Suprapubic skin (tissue), 4 donors: ENCODE measurements around the gene ESRRB. TPM values are rescaled to one million over a fixed set of nuclear protein-coding genes. Genes with fewer than 3 reads are reported as not detected.

Source experiments
- DNase-seq, 2 donors: peaks; one replicate each; pipeline ENCODE4 v3.0.0-alpha.2; 2019; ENCODE audit warnings: low spot score in 2 of 2
- H3K27ac ChIP-seq: fragments of 200-600 bp; sonication (generic); one replicate; pipeline ENCODE4 v1.5.1; 2019
- H3K27me3 ChIP-seq: fragments of 200-600 bp; sonication (generic); one replicate; pipeline ENCODE4 v1.5.1; 2019
- H3K36me3 ChIP-seq: fragments of 200-600 bp; sonication (generic); one replicate; pipeline ENCODE4 v1.5.1; 2019
- H3K4me1 ChIP-seq: fragments of 200-600 bp; sonication (generic); one replicate; pipeline ENCODE4 v1.5.1; 2019
- H3K4me3 ChIP-seq: fragments of 200-600 bp; sonication (generic); one replicate; pipeline ENCODE4 v1.5.1; 2019; ENCODE audit warnings: mild to moderate bottlenecking
- H3K9me3 ChIP-seq: fragments of 200-600 bp; sonication (generic); one replicate; pipeline ENCODE4 v1.5.1; 2019
- CTCF ChIP-seq, 2 donors: fragments of 200-600 bp in 1 of 2; fragments of 450-650 bp in 1 of 2; sonication (generic) in 1 of 2; IDR thresholded peaks; one replicate each; pipeline ENCODE4 v1.5.1; 2016 to 2019; ENCODE audit warnings: antibody characterized with exemption in 2 of 2, mild to moderate bottlenecking in 1 of 2, moderate library complexity in 1 of 2
- EP300 ChIP-seq: sonication (generic); formaldehyde crosslinking; IDR thresholded peaks from one replicate; pipeline ENCODE4 v1.6.1; 2017; ENCODE audit warnings: antibody characterized with exemption
- POLR2A ChIP-seq, 2 donors: fragments of 450-650 bp; IDR thresholded peaks; one replicate each; pipeline ENCODE4 v1.6.1; 2017; ENCODE audit warnings: antibody characterized with exemption in 2 of 2, mild to moderate bottlenecking in 2 of 2, moderate library complexity in 2 of 2
- POLR2AphosphoS5 ChIP-seq, 3 donors: sonication (generic); formaldehyde crosslinking; IDR thresholded peaks; one replicate each; pipeline ENCODE4 v1.6.1; 2017; ENCODE audit warnings: antibody characterized with exemption in 3 of 3
- WGBS: methylation state at CpG from one replicate; pipeline ENCODE4 v1.1.5; 2018; 5-methylcytosine and 5-hydroxymethylcytosine counted together
- total RNA-seq, 4 donors: library from RNA; depleted of rRNA; stranded (reverse); fragments of >200 nt; gene quantifications; one replicate each; pipeline ENCODE4 v1.1.0, GENCODE V29; 2016

The ESRRB gene
- total RNA-seq, 4 donors from 2014 or later = 0.38 TPM; not detected in 3

- WGBS = 18% methylated on average over 7 of the region's 7 CpGs
- DNase-seq = no peak
- Histone ChIP-seq H3K27me3 (peaks cover 77% of the 10 kb centered on the region), H3K4me1 (peaks cover 21% of the 10 kb centered on the region), H3K36me3 (no peaks in the 10 kb centered on the region), H3K9me3 (no peaks in the 10 kb centered on the region), H3K27ac (no peak overlapping the region), H3K4me3 (no peak overlapping the region)
- TF ChIP-seq EP300 (no peak), CTCF (IDR thresholded peaks at IDR 0.05) (no peak), POLR2A (IDR thresholded peaks at IDR 0.05) (no peak), POLR2AphosphoS5 (IDR thresholded peaks at IDR 0.05) (no peak)
Measured at GRCh38 chr14:76375484-76375883, 453 bp upstream of the ESRRB start.

GRCh38 chr14:76376409-76376877 lies 506 bp downstream of the ESRRB start:
- TF ChIP-seq CTCF (IDR thresholded peaks at IDR 0.05) = no peak
- Histone ChIP-seq H3K4me1 (peaks cover 21% of the 10 kb centered on the region), H3K27me3 (peaks cover 83% of the 10 kb centered on the region), H3K9me3 (no peaks in the 10 kb centered on the region), H3K27ac (no peak overlapping the region), H3K36me3 (no peaks in the 10 kb centered on the region), H3K4me3 (peak overlapping the region; percentile 36)
- WGBS = 2% methylated on average over 16 of the region's 16 CpGs
- DNase-seq = no peak

GRCh38 chr14:76376878-76377734 lies 1.2 kb downstream of the ESRRB start:
- Histone ChIP-seq H3K27me3 (peaks cover 88% of the 10 kb centered on the region), H3K4me1 (peaks cover 21% of the 10 kb centered on the region)

GRCh38 chr14:76377735-76378074 lies 1.8 kb downstream of the ESRRB start:
- H3K36me3 ChIP-seq = no peaks in the 10 kb centered on the region
- 17% methylated on average over 5 of the region's 5 CpGs for WGBS
- DNase-seq = no peak
- H3K27ac ChIP-seq = no peak overlapping the region
- peak overlapping the region; percentile 36 for H3K4me3 ChIP-seq
- peaks cover 94% of the 10 kb centered on the region for H3K27me3 ChIP-seq
- TF ChIP-seq POLR2AphosphoS5 (IDR thresholded peaks at IDR 0.05) (no peak), POLR2A (IDR thresholded peaks at IDR 0.05) (no peak), CTCF (IDR thresholded peaks at IDR 0.05) (no peak), EP300 (no peak)
- H3K9me3 ChIP-seq = no peaks in the 10 kb centered on the region
- H3K4me1 ChIP-seq = peaks cover 21% of the 10 kb centered on the region

More at GRCh38 chr14:76376878-76377734, 1.2 kb downstream of the ESRRB start:
- TF ChIP-seq POLR2AphosphoS5 (IDR thresholded peaks at IDR 0.05) (no peak), CTCF (IDR thresholded peaks at IDR 0.05) (no peak), EP300 (no peak), POLR2A (IDR thresholded peaks at IDR 0.05) (no peak)
- Histone ChIP-seq H3K4me3 (peak overlapping the region; percentile 36), H3K36me3 (no peaks in the 10 kb centered on the region), H3K27ac (no peak overlapping the region), H3K9me3 (no peaks in the 10 kb centered on the region)
- DNase-seq = no peak
- 2% methylated on average over 46 of the region's 80 CpGs for WGBS

GRCh38 chr14:76380991-76381390 lies 5.1 kb downstream of the ESRRB start:
- no CpG with 5 or more reads among the region's 7 CpGs for WGBS
- no peak for DNase-seq
- Histone ChIP-seq H3K4me3 (no peak overlapping the region), H3K9me3 (no peaks in the 10 kb centered on the region), H3K36me3 (no peaks in the 10 kb centered on the region), H3K27me3 (peaks cover 89% of the 10 kb centered on the region), H3K27ac (no peak overlapping the region), H3K4me1 (peaks cover 17% of the 10 kb centered on the region)
- TF ChIP-seq CTCF (IDR thresholded peaks at IDR 0.05) (no peak), POLR2AphosphoS5 (IDR thresholded peaks at IDR 0.05) (no peak)
